OCI-LY7 (cell line): ENCODE results near the gene BMP3. TPM values are rescaled to one million over a fixed set of nuclear protein-coding genes. Genes with fewer than 3 reads are reported as not detected.

Experiments
- BruUV-seq: library from RNA; stranded (reverse); fragments of 400-500 nt; replicated peaks from 2 replicates; lab custom pipeline; 2021; lab: Mats Ljungman, UMichigan
- CTCF ChIA-PET: fragments of 300-600 bp; sonication (Branson Sonifier 250); formaldehyde crosslinking; loops from one replicate; lab custom pipeline; 2022; ENCODE audit warnings: antibody characterized with exemption; ENCODE audit not compliant: unreplicated experiment; lab: Charles Lee
- POLR2A ChIA-PET: fragments of 300-600 bp; sonication (Branson Sonifier 250); formaldehyde crosslinking; loops from one replicate; lab custom pipeline; 2022; ENCODE audit warnings: antibody characterized with exemption; lab: Charles Lee
- DNase-seq: peaks from one replicate; pipeline ENCODE4 v3.0.0-alpha.2; 2015; ENCODE audit warnings: low spot score
- H2AFZ ChIP-seq: fragments of 200-600 bp; sonication (generic), shearing (Covaris generic); 2 replicates; pipeline ENCODE4 v1.6.1; 2014; ENCODE audit warnings: mild to moderate bottlenecking, antibody characterized with exemption, low read length, moderate library complexity
- H3K27ac ChIP-seq: fragments of 200-600 bp; sonication (generic); 2 replicates; pipeline ENCODE4 v1.5.1; 2014; ENCODE audit warnings: mixed run types, low read depth, mild to moderate bottlenecking, moderate library complexity, low read length, inconsistent platforms; ENCODE audit not compliant: poor library complexity, severe bottlenecking
- H3K36me3 ChIP-seq: fragments of 200-600 bp; sonication (generic); 2 replicates; pipeline ENCODE4 v1.6.1; 2014; ENCODE audit warnings: mild to moderate bottlenecking, antibody characterized with exemption, low read length, moderate library complexity, mixed read lengths; ENCODE audit not compliant: insufficient read depth
- H3K4me1 ChIP-seq: fragments of 200-600 bp; sonication (generic); 2 replicates; pipeline ENCODE4 v1.5.1; 2014; ENCODE audit warnings: mild to moderate bottlenecking, low read length; ENCODE audit not compliant: insufficient read depth, poor library complexity, severe bottlenecking
- H3K4me2 ChIP-seq: fragments of 200-600 bp; sonication (generic); 2 replicates; pipeline ENCODE4 v1.6.1; 2014; ENCODE audit warnings: mild to moderate bottlenecking, low read length
- H3K4me3 ChIP-seq: fragments of 200-600 bp; sonication (generic); 2 replicates; pipeline ENCODE4 v1.5.1; 2014; ENCODE audit warnings: mild to moderate bottlenecking, low read depth, low read length; ENCODE audit not compliant: poor library complexity, severe bottlenecking
- H3K79me2 ChIP-seq: fragments of 200-600 bp; sonication (generic); 2 replicates; pipeline ENCODE4 v1.6.1; 2016; ENCODE audit warnings: low read depth, mild to moderate bottlenecking, low read length, moderate library complexity, mixed read lengths; ENCODE audit not compliant: insufficient read depth
- H3K9me2 ChIP-seq: fragments of 200-600 bp; sonication (generic); 2 replicates; pipeline ENCODE4 v1.6.1; 2016; ENCODE audit warnings: mild to moderate bottlenecking, low read length, mixed read lengths; ENCODE audit not compliant: insufficient read depth
- H3K9me3 ChIP-seq: fragments of 200-600 bp; sonication (generic); 2 replicates; pipeline ENCODE4 v1.6.1; 2014; ENCODE audit warnings: mild to moderate bottlenecking, mixed run types, low read length, mixed read lengths
- H4K20me1 ChIP-seq: fragments of 200-600 bp; sonication (generic); 2 replicates; pipeline ENCODE4 v1.6.1; 2014; ENCODE audit warnings: mild to moderate bottlenecking, antibody characterized with exemption, low read length, moderate library complexity, mixed read lengths; ENCODE audit not compliant: insufficient read depth
- CTCF ChIP-seq: fragments of 200-600 bp; sonication (generic); conservative IDR thresholded peaks from 2 replicates; pipeline ENCODE4 v1.5.1; 2014; ENCODE audit warnings: mild to moderate bottlenecking, antibody characterized with exemption, low read length, moderate library complexity, mixed read lengths
- EZH2phosphoT487 ChIP-seq: fragments of 200-600 bp; sonication (generic); IDR thresholded peaks from 2 replicates; pipeline ENCODE4 v1.6.1; 2018; ENCODE audit warnings: low read depth, borderline replicate concordance, mild to moderate bottlenecking, mixed run types, antibody characterized with exemption, low read length, moderate library complexity, mixed read lengths
- intact Hi-C: fragments of 100-400 bp; cut with micrococcal nuclease; formaldehyde crosslinking; loops from one replicate; pipeline ENCODE4 v1.10.0; 2022; ENCODE audit not compliant: unreplicated experiment
- total RNA-seq, 2 experiments: library from RNA; depleted of rRNA in 1 of 2; stranded (reverse); fragments of >200 nt in 1 of 2; shearing (Covaris generic) in 1 of 2; gene quantifications; 2 replicates each; pipeline ENCODE4 v1.2.3, GENCODE V29; 2014 to 2022

BMP3 gene
- total RNA-seq, 2 experiments from 2014 or later: 45.8 to 55.9 TPM

- ChIA-PET POLR2A (interaction anchor here (0.6 to 16.6 kb wide), 15 partner anchors 9 to 677 kb away, joined by 3 to 358 read pairs (median 7); partner anchors contain the start of gene BMP3), CTCF (interaction anchor here (1.2 to 1.9 kb wide), 3 partner anchors 10 to 50 kb away, joined by 4 to 6 read pairs (median 6); partner anchors contain the start of gene BMP3)
- DNase-seq: peak; percentile 82
- no peaks in the 10 kb centered on the region for H4K20me1 ChIP-seq
- peak overlapping the region; percentile 3; the same call in 1 of the 2 replicates for H2AFZ ChIP-seq
- H3K9me3 ChIP-seq: peaks cover 42% of the 10 kb centered on the region; the same call in 1 of the 2 replicates
- H3K79me2 ChIP-seq: peaks cover 98% of the 10 kb centered on the region
- peak overlapping the region; percentile 92 for H3K27ac ChIP-seq
- TF ChIP-seq EZH2phosphoT487: no peak
- TF ChIP-seq CTCF: peak; percentile 96
- H3K4me3 ChIP-seq: peak overlapping the region; percentile 52
- H3K4me1 ChIP-seq: peaks cover 72% of the 10 kb centered on the region
- peak overlapping the region; percentile 97 for H3K4me2 ChIP-seq
- no peaks in the 10 kb centered on the region for H3K9me2 ChIP-seq
- peaks cover 79% of the 10 kb centered on the region for H3K36me3 ChIP-seq
- intact Hi-C loops: loop anchor here (1.0 to 5.0 kb wide), 4 partner anchors 12 to 678 kb away; no protein-coding TSS in a partner anchor
- BruUV-seq: TSS peak; percentile 0
Measured at GRCh38 chr4:81040012-81040659, 9.6 kb downstream of the BMP3 start.

GRCh38 chr4:81042578-81043365 lies 12.3 kb downstream of the BMP3 start:
- TF ChIP-seq CTCF: no peak
- TF ChIP-seq EZH2phosphoT487: no peak
- H4K20me1 ChIP-seq: no peaks in the 10 kb centered on the region
- H2AFZ ChIP-seq: no peak overlapping the region
- ChIA-PET CTCF (interaction anchor here (0.5 kb wide), 1 partner anchor 680 kb away, joined by 3 read pairs; no protein-coding TSS in a partner anchor), POLR2A (interaction anchor here (0.6 to 18.7 kb wide), 11 partner anchors 8 to 680 kb away, joined by 3 to 358 read pairs (median 4); partner anchors contain the start of gene BMP3)
- H3K36me3 ChIP-seq: peaks cover 80% of the 10 kb centered on the region
- peak overlapping the region; percentile 2 for H3K27ac ChIP-seq
- peaks cover 98% of the 10 kb centered on the region for H3K79me2 ChIP-seq
- BruUV-seq: no TSS peak
- H3K9me2 ChIP-seq: no peaks in the 10 kb centered on the region
- peaks cover 65% of the 10 kb centered on the region for H3K4me1 ChIP-seq
- intact Hi-C loops: loop anchor here (5.0 kb wide), 1 partner anchor 535 kb away; no protein-coding TSS in a partner anchor
- peaks cover 57% of the 10 kb centered on the region; the same call in 1 of the 2 replicates for H3K9me3 ChIP-seq
- no peak overlapping the region for H3K4me2 ChIP-seq
- H3K4me3 ChIP-seq: no peak overlapping the region
- DNase-seq: no peak
